Endothelial cell of umbilical vein (primary cell): Measurements from ENCODE around the gene GLRX5. TPM values are rescaled to one million over a fixed set of nuclear protein-coding genes. Genes with fewer than 3 reads are reported as not detected.

Source experiments
- BruUV-seq: library from RNA; stranded (reverse); fragments of 400-500 nt; replicated peaks from 2 replicates; lab custom pipeline; 2021; lab: Mats Ljungman, UMichigan
- CTCF ChIA-PET: fragments of 300-600, 350-600 bp; sonication (Branson Sonifier 250); formaldehyde crosslinking; loops from one replicate; lab custom pipeline; 2021; ENCODE audit warnings: antibody characterized with exemption, inconsistent platforms; lab: Charles Lee
- POLR2A ChIA-PET: fragments of 300-600, 350-600 bp; sonication (Branson Sonifier 250); formaldehyde crosslinking; loops from one replicate; lab custom pipeline; 2021; ENCODE audit warnings: antibody characterized with exemption, inconsistent platforms; lab: Charles Lee
- DNase-seq: peaks from one replicate; pipeline ENCODE4 v3.0.0-alpha.2; 2011; ENCODE audit warnings: low read depth, low spot score
- FAIRE-seq: peaks from 2 replicates; lab custom pipeline; 2011; peaks lifted over from hg19 to GRCh38; lab: Jason Lieb, UNC
- H2AFZ ChIP-seq: 2 replicates; pipeline ENCODE4 v1.6.0; 2012; ENCODE audit warnings: low read depth, low read length, control low read depth, inconsistent platforms
- H3K27ac ChIP-seq: 2 replicates; pipeline ENCODE4 v1.5.1; 2011; ENCODE audit warnings: low read depth, mild to moderate bottlenecking, control low read depth, low read length, moderate library complexity; ENCODE audit not compliant: insufficient read depth
- H3K27me3 ChIP-seq, 2 experiments: 2 replicates each; pipeline versions ENCODE4 v1.6.0 to v1.6.1; 2011; ENCODE audit warnings: low read length in 2 of 2, mixed read lengths in 1 of 2; ENCODE audit not compliant: control insufficient read depth in 2 of 2, insufficient read depth in 2 of 2
- H3K36me3 ChIP-seq, 2 experiments: 2 replicates in 1 of 2; 3 replicates in 1 of 2; pipeline ENCODE4 v1.5.1; 2011; ENCODE audit warnings: low read length in 2 of 2, mild to moderate bottlenecking in 1 of 2, moderate library complexity in 1 of 2; ENCODE audit not compliant: control insufficient read depth in 2 of 2, insufficient read depth in 2 of 2; ENCODE audit errors: extremely low read depth in 1 of 2
- H3K4me1 ChIP-seq: 3 replicates; pipeline ENCODE4 v1.5.1; 2011; ENCODE audit warnings: mild to moderate bottlenecking, low read length; ENCODE audit not compliant: control insufficient read depth, insufficient read depth; ENCODE audit errors: extremely low read depth
- H3K4me2 ChIP-seq: 2 replicates; pipeline ENCODE4 v1.6.1; 2011; ENCODE audit warnings: low read length, control low read depth, mixed read lengths; ENCODE audit not compliant: insufficient read depth
- H3K4me3 ChIP-seq, 3 experiments: fragments of 200-600 bp in 1 of 3; sonication (generic), shearing (Covaris generic) in 1 of 3; replicated peaks in 1 of 3; 2 replicates each; pipeline ENCODE4 v1.5.1; 2011 to 2016; ENCODE audit warnings: control low read depth in 3 of 3, low read length in 3 of 3, mild to moderate bottlenecking in 2 of 3, inconsistent platforms in 1 of 3, low read depth in 1 of 3, moderate library complexity in 1 of 3; ENCODE audit not compliant: insufficient read depth in 1 of 3
- H3K79me2 ChIP-seq: 2 replicates; pipeline ENCODE4 v1.6.0; 2012; ENCODE audit warnings: low read length, inconsistent platforms; ENCODE audit not compliant: control insufficient read depth, insufficient read depth
- H3K9ac ChIP-seq: replicated peaks from 2 replicates; pipeline ENCODE3; 2011; ENCODE audit warnings: low read length, control low read depth; ENCODE audit not compliant: insufficient read depth; ENCODE audit errors: extremely low read depth
- H3K9me1 ChIP-seq: replicated peaks from 3 replicates; pipeline ENCODE4 v1.6.0; 2011; ENCODE audit warnings: mild to moderate bottlenecking, low read length; ENCODE audit not compliant: control insufficient read depth, insufficient read depth; ENCODE audit errors: extremely low read depth
- H3K9me3 ChIP-seq: replicated peaks from 2 replicates; pipeline ENCODE4 v1.5.1; 2012; ENCODE audit warnings: low read length, inconsistent platforms; ENCODE audit not compliant: control insufficient read depth, insufficient read depth
- H4K20me1 ChIP-seq: replicated peaks from 2 replicates; pipeline ENCODE3; 2011; ENCODE audit warnings: mild to moderate bottlenecking, low read length; ENCODE audit not compliant: control insufficient read depth, insufficient read depth; ENCODE audit errors: extremely low read depth
- CTCF ChIP-seq, 2 donors: IDR thresholded peaks; 1 replicate in 1 of 2; 2 replicates in 1 of 2; pipeline ENCODE4 v1.5.1; 2011; ENCODE audit warnings: low read length in 2 of 2, mild to moderate bottlenecking in 2 of 2, moderate library complexity in 2 of 2, control low read depth in 1 of 2, inconsistent platforms in 1 of 2, low read depth in 1 of 2; ENCODE audit not compliant: insufficient read depth in 1 of 2; ENCODE audit errors: extremely low read depth in 1 of 2
- EZH2 ChIP-seq: IDR thresholded peaks from 2 replicates; pipeline ENCODE4 v1.6.1; 2012; ENCODE audit warnings: borderline replicate concordance, low read depth, mild to moderate bottlenecking, moderate library complexity, low read length, inconsistent platforms; ENCODE audit not compliant: severe bottlenecking
- FOS ChIP-seq: IDR thresholded peaks from 2 replicates; pipeline ENCODE4 v1.6.1; 2011; ENCODE audit warnings: mild to moderate bottlenecking, low read length, moderate library complexity, borderline replicate concordance; ENCODE audit not compliant: insufficient read depth
- GATA2 ChIP-seq: IDR thresholded peaks from 2 replicates; pipeline ENCODE4 v1.7.0; 2011; ENCODE audit warnings: low read depth, mild to moderate bottlenecking, moderate library complexity, mixed read lengths, low read length; ENCODE audit not compliant: insufficient read length, insufficient read depth
- JUN ChIP-seq: IDR thresholded peaks from 2 replicates; pipeline ENCODE4 v1.6.1; 2011; ENCODE audit warnings: borderline replicate concordance, low read depth; ENCODE audit not compliant: insufficient read length, insufficient read depth
- MAX ChIP-seq: IDR thresholded peaks from 2 replicates; pipeline ENCODE4 v1.6.1; 2011; ENCODE audit not compliant: insufficient read depth, insufficient read length
- MYC ChIP-seq: IDR thresholded peaks from one replicate; pipeline ENCODE4 v1.6.1; 2011; ENCODE audit warnings: mild to moderate bottlenecking, low read depth, low read length
- POLR2A ChIP-seq: IDR thresholded peaks from 2 replicates; pipeline ENCODE4 v1.6.1; 2012; ENCODE audit warnings: low read depth, mild to moderate bottlenecking, control low read depth, low read length
- POLR2AphosphoS5 ChIP-seq: IDR thresholded peaks from 2 replicates; pipeline ENCODE4 v1.6.1; 2012; ENCODE audit warnings: low read depth, mild to moderate bottlenecking, control low read depth, low read length, moderate library complexity; ENCODE audit not compliant: insufficient read depth
- dilution Hi-C: fragments of 300-500 bp; cut with MboI; formaldehyde crosslinking; loops from one replicate; pipeline ENCODE4 v1.15.0; 2019; ENCODE audit warnings: low sequenced_read_pairs; ENCODE audit not compliant: extremely low pct_ligation_motif_present
- intact Hi-C: fragments of 100-400 bp; cut with micrococcal nuclease; formaldehyde crosslinking; loops from one replicate; pipeline ENCODE4 v1.10.0; 2022
- polyA plus RNA-seq, 4 experiments: library from polyadenylated mRNA; depleted of rRNA in 3 of 4; stranded (reverse) in 3 of 4; unstranded in 1 of 4; fragments of >200 nt; gene quantifications; 2 replicates each; pipeline versions ENCODE4 v1.2.1 to v1.2.3, GENCODE V29; 2011 to 2012; ENCODE audit warnings: missing spikeins in 1 of 4
- total RNA-seq: library from RNA; stranded (reverse); gene quantifications from 2 replicates; pipeline ENCODE4 v1.2.3, GENCODE V29; 2021

The GLRX5 gene
- total and polyA plus RNA-seq, 2 donors (not counting 3 experiments of a cell fraction or from before 2014, with no cell fraction given): 42.6 to 52.0 TPM

GRCh38 chr14:95505030-95505589, 29.7 kb upstream of the GLRX5 start:
- no peak overlapping the region for H3K4me2 ChIP-seq
- DNase-seq (no peak), FAIRE-seq (no peak)
- peaks cover 1% of the 10 kb centered on the region for H3K79me2 ChIP-seq
- no TSS peak for BruUV-seq
- ChIA-PET CTCF (interaction anchor here (1.0 to 2.8 kb wide), 4 partner anchors 9 to 26 kb away, joined by 3 to 16 read pairs (median 8); partner anchors contain the start of gene SYNE3), POLR2A (interaction anchor here (0.6 kb wide), 1 partner anchor 48 kb away, joined by 3 read pairs; no protein-coding TSS in a partner anchor)
- no peaks in the 10 kb centered on the region for H3K9me1 ChIP-seq
- no peak overlapping the region for H3K9ac ChIP-seq
- H3K4me1 ChIP-seq: peaks cover 37% of the 10 kb centered on the region
- TF ChIP-seq CTCF (IDR thresholded peaks at IDR 0.05; ENCODE audit: extremely low read depth in 1 of 2, insufficient read depth in 1 of 2, low read depth in 1 of 2, low read length in 2 of 2) (no peak), JUN (no peak)
- no peaks in the 10 kb centered on the region for H4K20me1 ChIP-seq
- no peak overlapping the region for H3K4me3 ChIP-seq
- H3K27me3 ChIP-seq: no peaks in the 10 kb centered on the region
- no peaks in the 10 kb centered on the region for H3K36me3 ChIP-seq
- no peaks in the 10 kb centered on the region for H3K9me3 ChIP-seq
- dilution Hi-C loops (no loop called here), intact Hi-C loops (no loop called here)
- H2AFZ ChIP-seq: no peak overlapping the region
- no peak overlapping the region for H3K27ac ChIP-seq

GRCh38 chr14:95507174-95507573, 27.7 kb upstream of the GLRX5 start:
- intact Hi-C loops: loop anchor here (1.0 kb wide), 5 partner anchors 8 to 27 kb away; no protein-coding TSS in a partner anchor
- H3K36me3 ChIP-seq: no peaks in the 10 kb centered on the region
- H3K27ac ChIP-seq: peak overlapping the region; percentile 88
- ChIA-PET POLR2A (interaction anchor here (0.9 to 1.0 kb wide), 3 partner anchors 9 to 20 kb away, joined by 3 to 4 read pairs (median 3); partner anchors contain the start of gene SYNE3), CTCF (interaction anchor here (0.7 to 2.8 kb wide), 9 partner anchors 10 to 65 kb away, joined by 3 to 23 read pairs (median 4); partner anchors contain the start of gene SYNE3)
- peaks cover 28% of the 10 kb centered on the region for H3K4me1 ChIP-seq
- no peaks in the 10 kb centered on the region for H3K27me3 ChIP-seq
- H3K9me1 ChIP-seq: no peaks in the 10 kb centered on the region
- peaks cover 1% of the 10 kb centered on the region for H3K79me2 ChIP-seq
- peak overlapping the region; percentile 28 for H3K4me2 ChIP-seq
- DNase-seq (peak; percentile 89), FAIRE-seq (peak; percentile 98)
- H4K20me1 ChIP-seq: no peaks in the 10 kb centered on the region
- no peaks in the 10 kb centered on the region for H3K9me3 ChIP-seq
- dilution Hi-C loops: no loop called here
- no peak overlapping the region for H3K4me3 ChIP-seq
- peak overlapping the region; percentile 42 for H3K9ac ChIP-seq
- BruUV-seq: no TSS peak
- no peak overlapping the region for H2AFZ ChIP-seq
- TF ChIP-seq MYC (peak; percentile 96), MAX (peak; percentile 98), POLR2AphosphoS5 (peak; percentile 90), GATA2 (peak; percentile 92), JUN (peak; percentile 65), CTCF (IDR thresholded peaks at IDR 0.05; ENCODE audit: extremely low read depth in 1 of 2, insufficient read depth in 1 of 2, low read depth in 1 of 2, low read length in 2 of 2) (no peak), EZH2 (no peak), POLR2A (no peak), FOS (peak; percentile 89)
